Right ventricle myocardium superior (tissue), 1 donor: ENCODE measurements around the gene KLHDC4. TPM values are rescaled to one million over a fixed set of nuclear protein-coding genes. Genes with fewer than 3 reads are reported as not detected.

Experiments
- total RNA-seq: library from RNA; stranded (reverse); fragmentation: NEBNext Ultra II Directional; extraction: Animal tissue kit (Norgen Biotek cat#: 25700); gene quantifications from one replicate; pipeline ENCODE4 v1.2.1, GENCODE V29; 2021
- donor health status: DM: no; HTN: yes; CAD: no; lungs with severe emphysema.

The KLHDC4 gene
- total RNA-seq, 1 donor from 2014 or later, result 8.7 TPM

Other genes with a start within 250 kb of the KLHDC4 start
- gene JPH3, start 163.5 kb downstream of the KLHDC4 start, total RNA-seq, result 0.08 TPM
- gene SLC7A5, start 103.5 kb upstream of the KLHDC4 start, total RNA-seq, result 3.9 TPM
- not detected for gene CA5A, start 170.5 kb upstream of the KLHDC4 start, total RNA-seq
- gene BANP, start 185.4 kb upstream of the KLHDC4 start, total RNA-seq, result 12.6 TPM